Left lung (tissue), 10 donors: ENCODE measurements around the gene INPP4B. TPM values are rescaled to one million over a fixed set of nuclear protein-coding genes. Genes with fewer than 3 reads are reported as not detected.

Source experiments
- ATAC-seq: fragments of 200-7000 bp; cut with Tn5 transposase; one replicate; pipeline ENCODE4 v1.9.1; 2020; ENCODE audit warnings: moderate library complexity
- DNase-seq, 4 donors: peaks; one replicate each; pipeline ENCODE4 v3.0.0-alpha.2; 2013 to 2020
- H3K27ac ChIP-seq, 2 donors: fragments of 200-600 bp; sonication (generic) in 1 of 2; one replicate each; pipeline versions ENCODE4 v1.5.0 to v1.8.0; 2020 to 2021
- H3K27me3 ChIP-seq, 2 donors: fragments of 200-600 bp; sonication (generic) in 1 of 2; one replicate each; pipeline versions ENCODE4 v1.5.0 to v1.8.0; 2020 to 2021
- H3K36me3 ChIP-seq, 2 donors: fragments of 200-600 bp; sonication (generic) in 1 of 2; one replicate each; pipeline versions ENCODE4 v1.5.0 to v1.8.0; 2020 to 2021
- H3K4me1 ChIP-seq, 2 donors: fragments of 200-600 bp; one replicate each; pipeline ENCODE4 v1.8.0; 2021
- H3K4me3 ChIP-seq, 2 donors: fragments of 200-600 bp; sonication (generic) in 1 of 2; one replicate each; pipeline versions ENCODE4 v1.5.0 to v1.8.0; 2020 to 2021; ENCODE audit warnings: mild to moderate bottlenecking in 1 of 2
- H3K9me3 ChIP-seq, 2 donors: fragments of 200-600 bp; sonication (generic) in 1 of 2; one replicate each; pipeline versions ENCODE4 v1.5.0 to v1.8.0; 2020 to 2021
- intact Hi-C, 2 donors: fragments of 100-400 bp; cut with DNase I; formaldehyde crosslinking; loops; one replicate each; pipeline versions ENCODE4 v1.11.2 to v1.14.2; 2022
- polyA plus RNA-seq, 6 donors: library from polyadenylated mRNA; unstranded; fragments of 120-200 nt; gene quantifications; one replicate each; pipeline ENCODE4 v1.2.1, GENCODE V29; 2013; ENCODE audit not compliant: insufficient read length in 6 of 6
- total RNA-seq, 2 donors: library from RNA; stranded (reverse); fragmentation: NEBNext Ultra II Directional; extraction: Animal tissue kit (Norgen Biotek cat#: 25700); gene quantifications; one replicate each; pipeline ENCODE4 v1.2.1, GENCODE V29; 2021
- TF ChIP-seq, protein P1 (sequence below), 2 donors: fragments of 200-600 bp; sonication (generic) in 1 of 2; IDR thresholded peaks; one replicate each; pipeline versions ENCODE4 v1.5.0 to v1.8.0; 2021; ENCODE audit warnings: antibody characterized with exemption in 2 of 2
- donor health status: DM: no; HTN: yes; CAD: no.
- donor health status: DM: no; HTN: no; CAD: no.

Gene INPP4B
- total and polyA plus RNA-seq, 8 donors = 7.3 to 15.1 (median 11.6) TPM

DNA sequence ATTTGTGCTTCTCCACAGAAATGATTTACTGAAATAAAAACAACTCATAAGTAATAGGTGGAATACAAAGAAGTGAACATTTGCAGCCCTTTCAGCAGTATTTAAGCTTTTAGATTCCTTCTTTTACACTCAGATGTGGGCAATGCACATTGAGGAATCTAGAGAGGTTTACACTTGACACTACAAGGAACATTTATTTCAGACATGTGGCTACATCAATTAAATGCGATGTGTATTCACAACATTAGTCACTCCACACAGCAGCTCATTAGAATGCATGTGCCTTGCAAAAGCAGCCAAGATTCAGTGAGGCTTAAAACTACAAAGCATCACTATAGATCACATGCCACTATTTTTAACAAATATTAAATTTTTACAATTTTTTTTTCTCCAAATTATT is 480.7 kb downstream of the INPP4B start:
- no peaks in the 10 kb centered on the region for H3K4me1 ChIP-seq
- H3K27me3 ChIP-seq = no peaks in the 10 kb centered on the region
- H3K9me3 ChIP-seq = no peaks in the 10 kb centered on the region
- no peak overlapping the region for H3K4me3 ChIP-seq
- no peaks in the 10 kb centered on the region for H3K36me3 ChIP-seq
- DNase-seq (no peak), ATAC-seq (no peak)
- no peak overlapping the region for H3K27ac ChIP-seq
- TF ChIP-seq, protein P1, sequence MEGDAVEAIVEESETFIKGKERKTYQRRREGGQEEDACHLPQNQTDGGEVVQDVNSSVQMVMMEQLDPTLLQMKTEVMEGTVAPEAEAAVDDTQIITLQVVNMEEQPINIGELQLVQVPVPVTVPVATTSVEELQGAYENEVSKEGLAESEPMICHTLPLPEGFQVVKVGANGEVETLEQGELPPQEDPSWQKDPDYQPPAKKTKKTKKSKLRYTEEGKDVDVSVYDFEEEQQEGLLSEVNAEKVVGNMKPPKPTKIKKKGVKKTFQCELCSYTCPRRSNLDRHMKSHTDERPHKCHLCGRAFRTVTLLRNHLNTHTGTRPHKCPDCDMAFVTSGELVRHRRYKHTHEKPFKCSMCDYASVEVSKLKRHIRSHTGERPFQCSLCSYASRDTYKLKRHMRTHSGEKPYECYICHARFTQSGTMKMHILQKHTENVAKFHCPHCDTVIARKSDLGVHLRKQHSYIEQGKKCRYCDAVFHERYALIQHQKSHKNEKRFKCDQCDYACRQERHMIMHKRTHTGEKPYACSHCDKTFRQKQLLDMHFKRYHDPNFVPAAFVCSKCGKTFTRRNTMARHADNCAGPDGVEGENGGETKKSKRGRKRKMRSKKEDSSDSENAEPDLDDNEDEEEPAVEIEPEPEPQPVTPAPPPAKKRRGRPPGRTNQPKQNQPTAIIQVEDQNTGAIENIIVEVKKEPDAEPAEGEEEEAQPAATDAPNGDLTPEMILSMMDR (IDR thresholded peaks at IDR 0.05) = no peak
- intact Hi-C loops = no loop called here

DNA sequence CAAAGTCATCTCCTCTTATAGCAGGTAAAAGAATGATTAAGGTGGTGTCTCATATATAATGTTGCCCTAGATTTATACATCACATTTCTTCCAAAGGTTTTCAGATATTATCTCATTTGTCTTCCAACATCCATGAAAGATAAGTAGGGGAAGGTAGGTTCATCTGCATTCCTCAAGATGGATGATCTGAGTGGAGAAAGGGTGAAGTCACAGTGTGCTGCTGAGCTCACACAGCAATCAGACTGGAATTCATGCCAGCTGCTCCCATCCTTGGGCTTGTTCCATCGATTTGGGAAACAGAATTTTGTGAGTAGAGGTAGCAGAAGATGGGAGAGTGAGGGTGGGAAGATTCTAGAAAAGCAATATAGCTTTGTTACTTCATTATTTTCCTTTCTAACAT is 482.4 kb downstream of the INPP4B start:
- TF ChIP-seq, protein P1 (IDR thresholded peaks at IDR 0.05) = no peak
- no peaks in the 10 kb centered on the region for H3K9me3 ChIP-seq
- ATAC-seq = no peak

DNA sequence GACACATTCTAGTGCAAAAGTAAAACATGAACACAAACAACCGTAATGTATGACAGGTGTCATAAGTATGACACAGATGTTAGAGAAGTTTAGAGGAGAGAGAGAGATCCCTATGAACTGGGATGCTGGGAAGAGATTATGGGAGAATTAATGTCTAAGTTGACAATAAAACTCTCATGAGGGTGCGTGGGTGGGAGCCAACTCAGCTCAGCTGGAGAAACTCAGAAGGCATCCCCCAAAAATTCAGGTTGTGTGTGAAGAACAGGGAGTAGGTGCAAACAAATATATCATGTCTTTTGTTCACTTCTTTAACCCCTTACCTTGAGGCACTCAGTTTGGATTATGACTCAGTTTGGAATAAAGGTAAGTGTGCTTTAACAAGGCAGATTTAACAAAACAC is 484.1 kb downstream of the INPP4B start:
- intact Hi-C loops = no loop called here
- Histone ChIP-seq H3K4me1 (no peaks in the 10 kb centered on the region), H3K27ac (no peak overlapping the region), H3K4me3 (no peak overlapping the region), H3K9me3 (no peaks in the 10 kb centered on the region), H3K27me3 (no peaks in the 10 kb centered on the region), H3K36me3 (no peaks in the 10 kb centered on the region)
- ATAC-seq = no peak
- TF ChIP-seq, protein P1 (IDR thresholded peaks at IDR 0.05) = no peak
- no peak for DNase-seq

More for the DNA sequence above, 482.4 kb downstream of the INPP4B start:
- DNase-seq = no peak
- Histone ChIP-seq H3K36me3 (no peaks in the 10 kb centered on the region), H3K4me1 (no peaks in the 10 kb centered on the region), H3K27ac (no peak overlapping the region), H3K4me3 (no peak overlapping the region), H3K27me3 (no peaks in the 10 kb centered on the region)
- intact Hi-C loops = no loop called here

GRCh38 chr4:142360657-142361056 is 485.4 kb downstream of the INPP4B start:
- TF ChIP-seq, protein P1 (IDR thresholded peaks at IDR 0.05) = no peak

DNA sequence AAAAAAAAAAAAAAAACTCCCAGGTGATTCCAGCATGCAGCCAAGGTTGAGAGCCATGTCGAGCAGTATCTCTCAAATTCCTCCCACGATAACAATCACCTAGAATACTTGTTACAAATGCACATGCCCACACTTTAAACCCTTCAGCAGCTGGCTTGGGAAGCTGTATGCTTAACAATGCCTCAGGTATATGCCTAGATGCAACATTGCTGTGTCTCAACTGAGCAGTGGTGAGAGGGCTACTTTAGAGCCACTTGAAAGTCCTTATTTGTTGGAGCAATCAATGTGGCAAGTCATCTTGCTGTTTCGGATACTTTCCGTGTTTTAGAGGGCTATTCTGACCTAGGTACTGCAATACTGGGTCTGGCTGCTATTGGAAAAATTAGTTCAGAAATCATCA is 487.4 kb downstream of the INPP4B start:
- H3K4me1 ChIP-seq = peaks cover 0 to 4% of the 10 kb centered on the region in 2 donors
- TF ChIP-seq, protein P1 (IDR thresholded peaks at IDR 0.05) = no peak
- ATAC-seq = peak; percentile 95
- no peak for DNase-seq
- no peak overlapping the region for H3K4me3 ChIP-seq
- intact Hi-C loops = loop anchor here in 1 of 2 donors (10.0 kb wide), 1 partner anchor 356 kb away; no protein-coding TSS in a partner anchor
- no peak overlapping the region for H3K27ac ChIP-seq
- H3K36me3 ChIP-seq = no peaks in the 10 kb centered on the region
- H3K27me3 ChIP-seq = no peaks in the 10 kb centered on the region
- H3K9me3 ChIP-seq = no peaks in the 10 kb centered on the region

More at GRCh38 chr4:142360657-142361056, 485.4 kb downstream of the INPP4B start:
- no peak for DNase-seq
- H3K4me1 ChIP-seq = no peaks in the 10 kb centered on the region
- intact Hi-C loops = no loop called here
- H3K4me3 ChIP-seq = no peak overlapping the region
- no peaks in the 10 kb centered on the region for H3K27me3 ChIP-seq
- no peaks in the 10 kb centered on the region for H3K36me3 ChIP-seq
- H3K9me3 ChIP-seq = no peaks in the 10 kb centered on the region
- no peak for ATAC-seq
- H3K27ac ChIP-seq = no peak overlapping the region
